Activated CD4-positive, alpha-beta T cell treated with anti-CD3 and anti-CD28 coated beads, Interleukin-2, Interleukin-4, amounts not matched to agents 100 ng/mL and 50 ng/mL, durations not matched to agents 16 hours and 8 hours (primary cell): ENCODE results near the gene NHERF1.

ENCODE experiments used
- DNase-seq: peaks from one replicate; pipeline ENCODE4 v3.0.0-alpha.2; 2020; ENCODE audit warnings: low spot score

Gene NHERF1

DNA sequence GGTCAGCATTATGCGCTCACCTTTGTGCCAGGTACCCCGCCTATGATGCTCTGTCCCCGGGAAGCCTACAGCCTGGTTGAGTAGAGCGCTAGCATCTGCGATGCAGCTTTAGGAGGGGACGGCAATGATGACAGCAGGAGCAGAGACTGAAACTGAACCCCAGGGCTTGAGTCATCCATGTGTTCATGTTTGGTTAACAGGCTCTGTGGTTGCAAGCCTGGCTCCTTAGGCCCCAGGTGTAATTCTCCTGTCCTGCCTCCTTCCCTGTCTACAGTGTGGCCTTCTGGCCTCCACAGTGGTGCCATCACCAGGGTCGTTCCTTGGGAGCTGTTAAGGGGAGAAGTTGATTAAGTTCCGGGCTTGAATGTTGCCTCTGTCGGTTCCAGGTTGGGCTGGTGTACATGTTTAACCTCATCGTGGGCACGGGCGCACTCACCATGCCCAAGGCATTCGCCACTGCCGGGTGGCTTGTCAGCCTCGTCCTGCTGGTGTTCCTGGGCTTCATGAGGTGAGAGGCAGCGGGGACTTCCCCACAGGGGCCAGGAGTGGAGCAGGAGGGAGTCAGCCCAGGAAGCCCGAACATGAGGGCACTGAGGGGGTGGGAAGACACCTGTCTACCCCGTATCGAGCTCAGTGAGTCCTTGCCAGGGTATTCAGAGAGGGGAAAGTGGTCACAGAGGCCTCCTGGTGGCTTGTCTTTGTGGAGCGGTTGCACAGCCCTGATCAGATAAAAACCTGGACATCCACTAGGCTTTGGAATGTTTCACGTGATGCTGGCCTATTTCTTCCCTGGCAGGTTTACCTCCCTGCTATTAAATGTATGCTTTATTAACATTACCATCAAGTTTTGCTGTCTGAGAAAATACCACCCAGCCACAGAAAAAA is 36.9 kb downstream of the NHERF1 start:
- no peak for DNase-seq

- no peak for DNase-seq
Observed at GRCh38 chr17:74785981-74786360, 37.5 kb downstream of the NHERF1 start.

DNA sequence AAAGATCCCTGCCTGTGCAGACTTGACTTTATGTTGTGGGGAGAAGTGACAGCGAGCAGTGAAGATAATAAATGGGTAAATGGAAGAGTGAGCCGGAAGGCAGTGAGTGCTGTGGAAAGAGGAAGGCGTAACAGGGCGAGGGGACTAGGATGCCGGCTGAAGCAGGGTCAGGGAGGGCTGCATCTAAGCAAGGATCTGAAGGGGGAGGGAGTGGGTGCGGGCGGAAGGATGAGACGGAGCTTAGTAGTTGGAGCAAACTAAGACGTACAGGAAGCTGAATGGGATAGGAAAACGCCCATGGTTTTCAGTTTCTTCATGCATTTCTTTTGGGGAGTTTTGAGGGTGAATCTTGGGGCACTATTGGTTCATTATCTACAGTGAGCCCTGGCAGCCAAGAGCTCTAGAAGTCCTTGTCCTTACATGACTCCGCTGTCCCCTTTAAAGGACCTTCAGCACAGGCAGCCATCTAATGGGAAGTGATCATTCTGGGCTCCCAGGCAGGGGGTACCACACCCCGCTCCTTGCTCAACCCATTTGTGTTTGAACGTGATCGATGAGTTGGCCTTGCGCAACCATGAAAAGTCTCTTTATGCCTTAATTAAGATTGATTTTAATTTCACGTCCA is 38.1 kb downstream of the NHERF1 start:
- DNase-seq = no peak

- DNase-seq = no peak
Observed at GRCh38 chr17:74790161-74791058, 42.0 kb downstream of the NHERF1 start.

DNA sequence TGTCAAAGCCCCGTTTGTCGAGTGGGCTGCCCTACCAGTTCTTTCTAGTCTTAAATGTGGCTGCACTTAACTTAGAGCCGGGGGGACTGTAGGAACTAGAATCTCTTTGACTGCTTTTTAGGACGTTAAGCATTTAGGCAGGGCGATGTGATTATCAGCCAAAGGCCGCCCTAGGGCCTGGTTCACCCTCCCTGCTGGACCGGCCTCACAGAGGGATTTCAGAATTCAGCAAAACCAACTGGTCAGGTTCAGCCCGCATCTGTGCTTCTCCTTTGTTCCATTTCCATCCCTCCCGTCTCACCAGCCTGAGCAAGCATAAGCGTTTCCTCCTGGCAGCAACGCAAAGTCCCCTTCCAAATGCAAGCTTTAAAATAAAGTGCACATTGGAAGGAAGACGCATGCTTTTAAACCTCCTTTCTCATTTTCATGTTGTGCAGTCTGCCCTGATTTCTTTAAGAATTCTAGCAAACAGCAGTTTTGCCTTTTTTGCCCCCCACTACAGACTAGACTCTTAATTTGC is 44.2 kb downstream of the NHERF1 start:
- DNase-seq = no peak

DNA sequence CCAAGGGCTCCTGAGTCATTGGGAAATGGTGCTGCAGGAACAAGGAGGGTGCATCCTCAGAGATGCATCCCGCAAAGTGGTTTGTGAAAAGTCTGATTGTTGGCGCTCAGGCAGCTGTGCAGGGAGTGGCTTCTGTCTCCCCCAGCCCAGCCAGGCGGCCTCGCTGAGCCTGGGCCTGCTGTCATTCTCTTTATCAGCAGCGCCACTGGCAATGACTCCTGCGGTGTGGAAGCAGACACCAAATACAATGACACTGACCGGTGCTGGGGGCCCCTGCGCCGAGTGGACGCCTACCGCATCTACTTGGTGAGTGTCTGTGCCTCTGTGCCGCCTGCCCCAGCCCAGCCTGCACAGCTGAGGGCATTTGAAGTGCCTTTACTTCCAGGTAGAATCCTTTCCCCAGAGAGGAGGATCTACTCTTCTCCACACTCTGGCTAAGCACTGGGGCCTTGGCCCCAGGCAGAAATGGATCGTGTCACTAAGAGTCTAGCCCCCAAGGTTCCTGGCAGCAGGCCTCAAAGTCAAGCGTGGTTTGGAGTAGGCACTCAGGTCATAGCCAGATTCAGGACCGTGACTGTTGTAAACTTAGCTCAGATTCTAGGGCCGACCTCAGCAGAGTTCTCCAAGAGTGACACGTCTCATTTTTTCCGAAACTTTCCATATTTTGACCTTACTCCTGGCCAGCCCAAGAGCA is 47.0 kb downstream of the NHERF1 start:
- no peak for DNase-seq

GRCh38 chr17:74796211-74796610 is 47.8 kb downstream of the NHERF1 start:
- no peak for DNase-seq

GRCh38 chr17:74796866-74797265 is 48.4 kb downstream of the NHERF1 start:
- no peak for DNase-seq

- DNase-seq = no peak
Observed at GRCh38 chr17:74797824-74798223, 49.4 kb downstream of the NHERF1 start.

DNA sequence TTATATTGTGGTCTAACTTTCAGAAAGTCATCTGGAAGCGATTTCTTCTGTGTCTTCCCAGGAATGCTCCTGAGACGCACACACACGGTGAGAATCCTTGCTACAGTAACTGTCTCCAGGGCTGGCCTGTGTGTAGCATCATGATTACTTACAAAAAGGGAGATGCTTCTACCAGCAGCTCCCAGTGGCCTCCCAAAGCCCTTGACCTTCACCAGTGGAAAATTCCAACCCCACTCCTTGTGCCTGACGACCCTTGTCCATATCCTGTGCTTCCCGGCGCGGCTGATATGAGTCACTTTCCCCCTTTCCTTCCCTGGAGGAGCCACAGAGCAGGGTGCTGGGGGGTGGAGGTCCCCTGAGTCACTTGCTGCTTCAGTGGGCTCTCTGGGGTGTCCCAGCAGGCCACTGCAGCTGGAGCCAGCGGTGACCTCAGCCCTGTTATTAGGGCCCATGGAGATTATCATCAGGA is 49.8 kb downstream of the NHERF1 start:
- DNase-seq = no peak

- no peak for DNase-seq
Observed at GRCh38 chr17:74799097-74799496, 50.7 kb downstream of the NHERF1 start.

- DNase-seq = no peak
Observed at GRCh38 chr17:74800531-74800930, 52.1 kb downstream of the NHERF1 start.

GRCh38 chr17:74801896-74802295 is 53.5 kb downstream of the NHERF1 start:
- DNase-seq = no peak

- DNase-seq = no peak
Observed at GRCh38 chr17:74803388-74803930, 55.0 kb downstream of the NHERF1 start.

GRCh38 chr17:74803971-74804370 is 55.5 kb downstream of the NHERF1 start:
- DNase-seq = no peak

- DNase-seq = no peak
Observed at GRCh38 chr17:74804683-74805082, 56.3 kb downstream of the NHERF1 start.

DNA sequence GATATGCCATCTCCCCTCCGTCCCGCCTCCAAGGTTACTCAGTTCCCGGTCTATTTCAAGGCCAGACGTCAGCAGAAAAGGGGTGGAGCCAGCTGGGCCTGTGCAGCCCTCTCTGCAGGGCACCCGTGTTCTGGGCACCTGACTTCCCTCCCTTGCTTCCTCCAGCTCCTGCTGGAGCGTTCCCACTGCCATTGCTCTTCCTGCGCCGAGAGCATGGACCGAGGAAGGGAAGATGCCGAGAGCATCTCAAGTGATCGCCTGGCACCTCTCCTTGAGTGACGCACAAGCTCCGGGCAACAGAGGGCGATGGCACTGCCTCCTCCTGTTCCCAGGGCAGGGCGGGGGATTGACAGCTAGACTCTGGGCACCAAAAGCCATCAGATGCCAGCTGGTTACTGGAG is 57.2 kb downstream of the NHERF1 start:
- no peak for DNase-seq

DNA sequence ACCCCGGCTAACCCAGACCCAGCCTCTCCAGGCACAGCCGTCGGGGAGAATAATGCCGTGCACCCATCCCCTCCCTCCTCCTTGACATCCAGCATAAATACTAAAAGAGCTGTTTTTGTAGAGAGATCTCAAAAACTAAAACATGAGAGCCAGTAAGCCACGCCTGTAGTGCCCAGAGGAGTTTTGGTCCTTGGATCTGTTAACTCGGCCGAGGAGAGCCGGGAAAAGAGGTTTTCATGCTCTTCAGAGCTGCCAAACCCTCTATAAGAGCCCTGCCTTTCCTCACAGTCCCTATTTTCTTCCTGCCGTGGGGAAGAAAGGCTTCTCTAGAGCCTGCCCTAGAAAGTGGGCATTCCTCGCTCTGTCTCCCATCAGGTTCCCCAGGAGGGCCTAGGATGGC is 57.9 kb downstream of the NHERF1 start:
- no peak for DNase-seq

- no peak for DNase-seq
Observed at GRCh38 chr17:74807441-74807840, 59.0 kb downstream of the NHERF1 start.

DNA sequence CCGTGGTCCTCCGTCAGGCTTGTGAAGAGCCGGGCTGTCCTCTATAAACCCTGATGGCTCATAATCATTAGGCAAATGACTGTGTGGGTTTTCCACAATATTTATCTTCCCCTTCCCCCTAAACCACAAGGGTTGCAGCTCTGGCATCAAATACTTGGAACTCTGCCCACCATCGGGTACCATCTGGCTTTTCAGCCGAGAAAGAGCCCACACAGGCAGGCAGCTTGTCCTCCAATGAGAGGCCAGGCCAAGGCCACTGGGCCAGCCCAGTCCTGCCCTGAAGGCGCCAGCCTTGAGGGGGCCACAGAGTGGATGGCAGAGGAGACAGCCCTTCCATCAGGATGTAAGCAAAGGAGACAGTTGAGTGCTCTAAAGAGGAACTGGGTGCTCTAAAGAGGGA is 59.5 kb downstream of the NHERF1 start:
- DNase-seq = no peak

DNA sequence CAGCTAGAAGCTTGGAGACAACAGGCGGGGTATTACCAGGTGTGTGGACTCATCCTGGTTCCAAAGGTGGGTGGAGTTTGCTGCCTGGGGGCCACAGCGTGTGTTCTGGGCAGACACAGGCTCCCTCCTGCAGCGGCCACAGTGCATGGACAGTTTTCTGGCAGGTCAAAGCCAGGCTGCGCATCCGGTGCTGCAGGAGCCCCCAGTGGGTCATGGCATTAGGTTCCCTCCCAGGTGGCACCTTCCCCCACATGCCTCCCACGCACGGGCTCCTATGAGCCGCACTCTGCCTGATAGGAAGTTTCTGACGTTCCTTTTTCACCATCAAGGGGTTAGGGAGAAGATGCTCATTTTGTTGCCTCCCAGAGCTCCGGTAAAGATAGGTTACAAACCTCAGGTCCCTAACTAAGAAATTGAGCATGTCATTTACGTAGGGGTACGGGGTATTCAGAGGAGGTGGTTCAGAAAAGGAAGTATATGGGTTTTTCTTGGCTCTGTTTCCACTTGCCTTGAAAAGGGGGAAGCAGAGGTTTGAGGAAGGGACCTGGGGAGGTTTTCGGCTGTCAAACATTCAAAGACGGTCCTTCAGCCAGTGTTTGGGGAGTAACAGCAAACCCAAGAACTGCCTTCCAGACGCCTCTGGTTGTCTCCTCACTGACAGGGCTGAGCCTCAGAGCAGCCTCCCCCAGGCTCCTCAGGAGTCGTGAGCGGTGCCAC is 60.4 kb downstream of the NHERF1 start:
- DNase-seq = no peak
